Activated T-cell treated with anti-CD3 and anti-CD28 coated beads, Interleukin-2, amount 50 U/mL, for 4 hours (primary cell): ENCODE data around the gene COMMD10. TPM values are rescaled to one million over a fixed set of nuclear protein-coding genes. Genes with fewer than 3 reads are reported as not detected.

Experiments used
- total RNA-seq, 3 donors: library from RNA; stranded (reverse); gene quantifications; one replicate each; pipeline ENCODE4 v1.2.1, GENCODE V29; 2021

COMMD10 gene
- total RNA-seq, 3 donors from 2014 or later, result 19.1 to 22.9 (median 19.6) TPM

Other genes with a start within 250 kb of the COMMD10 start
- gene ATG12, start 243.5 kb upstream of the COMMD10 start, total RNA-seq, result 10 to 100 TPM; 36.0 to 46.4 (median 41.4) TPM
- 10 to 100 TPM; 42.0 to 53.0 (median 48.5) TPM for gene AP3S1, start 243.1 kb upstream of the COMMD10 start, total RNA-seq
- not detected for gene LVRN, start 122.5 kb upstream of the COMMD10 start, total RNA-seq
- gene ARL14EPL, start 52.6 kb upstream of the COMMD10 start, total RNA-seq, result not detected